GM13977 (cell line): Measurements from ENCODE around the gene CD72.

Source experiments
- DNase-seq: peaks from one replicate; pipeline ENCODE4 v3.0.0; 2012; ENCODE audit warnings: low spot score
- in situ Hi-C: fragments of 300-500 bp; cut with MboI; formaldehyde crosslinking; loops from one replicate; pipeline ENCODE4 v1.12.0; 2022; ENCODE audit warnings: low sequenced_read_pairs, low pct_unique_long_range_greater_than_20kb, mixed read lengths, inconsistent platforms; ENCODE audit not compliant: unreplicated experiment
- TF ChIP-seq, protein P1 (sequence below): IDR thresholded peaks from 2 replicates; pipeline ENCODE4 v1.5.1; 2012; ENCODE audit warnings: mild to moderate bottlenecking, control low read depth; ENCODE audit not compliant: insufficient read depth; ENCODE audit errors: extremely low read depth, missing control alignments

The CD72 gene

GRCh38 chr9:35606138-35606504, 12.1 kb downstream of the CD72 start:
- in situ Hi-C loops: no loop called here

GRCh38 chr9:35605351-35606137, 12.7 kb downstream of the CD72 start:
- peak; percentile 67 for DNase-seq
- TF ChIP-seq, protein P1, sequence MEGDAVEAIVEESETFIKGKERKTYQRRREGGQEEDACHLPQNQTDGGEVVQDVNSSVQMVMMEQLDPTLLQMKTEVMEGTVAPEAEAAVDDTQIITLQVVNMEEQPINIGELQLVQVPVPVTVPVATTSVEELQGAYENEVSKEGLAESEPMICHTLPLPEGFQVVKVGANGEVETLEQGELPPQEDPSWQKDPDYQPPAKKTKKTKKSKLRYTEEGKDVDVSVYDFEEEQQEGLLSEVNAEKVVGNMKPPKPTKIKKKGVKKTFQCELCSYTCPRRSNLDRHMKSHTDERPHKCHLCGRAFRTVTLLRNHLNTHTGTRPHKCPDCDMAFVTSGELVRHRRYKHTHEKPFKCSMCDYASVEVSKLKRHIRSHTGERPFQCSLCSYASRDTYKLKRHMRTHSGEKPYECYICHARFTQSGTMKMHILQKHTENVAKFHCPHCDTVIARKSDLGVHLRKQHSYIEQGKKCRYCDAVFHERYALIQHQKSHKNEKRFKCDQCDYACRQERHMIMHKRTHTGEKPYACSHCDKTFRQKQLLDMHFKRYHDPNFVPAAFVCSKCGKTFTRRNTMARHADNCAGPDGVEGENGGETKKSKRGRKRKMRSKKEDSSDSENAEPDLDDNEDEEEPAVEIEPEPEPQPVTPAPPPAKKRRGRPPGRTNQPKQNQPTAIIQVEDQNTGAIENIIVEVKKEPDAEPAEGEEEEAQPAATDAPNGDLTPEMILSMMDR: no peak
- in situ Hi-C loops: no loop called here

More at GRCh38 chr9:35606138-35606504, 12.1 kb downstream of the CD72 start:
- no peak for DNase-seq
- TF ChIP-seq, protein P1: no peak

DNA sequence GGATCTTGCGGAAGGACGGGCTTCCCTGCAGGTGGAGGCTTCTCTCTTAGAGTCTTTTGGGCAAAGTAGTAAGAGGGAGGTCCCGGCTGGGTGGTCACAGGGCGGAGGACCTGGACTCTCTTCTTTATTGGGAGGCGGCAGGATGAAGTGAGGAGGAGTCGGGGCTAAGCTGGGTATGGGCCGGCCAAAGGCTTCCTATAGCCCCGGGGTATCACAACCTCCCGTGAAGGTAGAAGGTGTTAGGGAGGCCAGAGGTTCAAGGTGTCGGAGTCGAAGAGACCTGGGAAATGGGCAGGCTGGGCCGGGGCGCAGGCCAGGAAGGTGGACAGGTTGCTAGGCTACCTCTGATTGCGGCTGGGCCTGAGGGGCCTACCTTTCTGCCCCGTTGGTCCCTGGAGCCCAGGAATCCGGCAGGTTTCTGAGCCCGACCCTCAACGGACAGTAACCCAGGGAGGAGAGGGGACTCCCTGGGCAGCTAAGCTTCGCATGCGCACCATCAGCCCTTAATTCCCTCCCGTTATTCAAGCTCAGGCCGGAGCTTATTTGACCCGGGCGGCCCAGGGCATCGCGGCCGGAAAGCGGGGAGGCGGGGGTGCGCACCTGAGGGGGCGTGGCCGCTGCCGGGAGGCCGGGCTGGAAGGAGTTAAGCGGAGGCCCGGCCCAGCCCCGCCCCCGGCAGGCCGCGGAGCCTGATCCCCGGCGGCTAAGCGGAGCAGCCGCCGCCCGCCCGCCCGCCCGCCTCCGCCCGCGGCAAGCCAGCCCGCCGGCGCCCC, 13.4 kb downstream of the CD72 start, which contains the start of gene TESK1:
TSS of gene TESK1 (plus strand) at position 685 of the 773 bp plus-strand sequence. CDS start 358 bp downstream, outside the sequence.
- DNase-seq: peak; percentile 96
- in situ Hi-C loops: no loop called here

DNA sequence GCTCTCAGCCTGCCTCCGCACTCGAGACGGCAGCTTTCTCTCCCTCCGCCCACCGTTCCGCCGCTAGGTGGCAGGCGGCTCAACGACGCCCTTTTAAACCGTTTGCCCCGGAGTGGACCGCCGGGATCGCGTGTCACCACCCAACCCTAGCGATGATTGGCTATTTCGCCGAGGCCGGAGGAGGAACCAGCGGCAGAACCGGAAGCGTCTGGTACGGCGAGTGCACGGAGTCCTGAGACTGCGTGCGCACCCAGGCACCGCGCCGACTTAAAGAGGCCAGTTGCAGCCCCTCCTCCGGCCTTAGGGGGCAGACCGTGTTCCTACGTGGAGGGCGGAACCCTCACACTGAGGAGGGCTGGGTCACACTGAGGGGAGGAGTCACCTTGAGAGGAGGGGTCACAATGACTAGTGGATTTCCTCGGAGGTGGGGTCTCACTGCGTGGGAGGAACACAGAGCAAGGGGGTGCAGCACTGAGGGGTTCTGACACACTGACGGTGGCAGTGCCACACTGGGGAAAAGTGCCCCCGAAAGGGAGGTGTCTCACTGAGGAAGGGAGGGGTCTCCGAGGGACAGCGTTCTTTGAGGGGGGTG, 14.1 kb downstream of the CD72 start:
- in situ Hi-C loops: no loop called here
- TF ChIP-seq, protein P1: peak; percentile 98
- DNase-seq: peak; percentile 99

More for the DNA sequence above, 13.4 kb downstream of the CD72 start, which contains the start of gene TESK1:
- TF ChIP-seq, protein P1: no peak

DNA sequence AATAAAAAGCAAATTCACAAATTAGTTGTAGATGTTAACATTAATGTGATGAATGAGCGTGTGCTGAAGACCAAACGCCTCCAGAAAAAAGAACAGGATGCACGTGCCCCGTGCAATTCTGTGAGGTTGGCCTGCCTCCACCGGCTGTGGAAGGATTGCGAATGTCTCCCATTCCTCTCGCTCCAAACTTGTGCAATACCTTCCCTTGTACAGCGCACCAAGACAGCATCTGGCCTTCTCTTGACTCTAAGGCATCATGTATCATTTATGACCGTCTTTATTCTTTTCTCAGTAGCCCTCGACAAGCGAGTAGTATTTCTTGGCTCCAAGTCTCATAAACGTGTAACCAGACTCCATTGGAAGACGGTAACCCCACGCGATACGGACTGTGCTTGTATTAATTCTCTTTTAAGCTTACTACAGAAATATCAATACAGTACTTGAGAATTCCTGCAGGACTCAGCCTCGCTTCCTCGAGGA, 14.7 kb downstream of the CD72 start:
- TF ChIP-seq, protein P1: no peak
- in situ Hi-C loops: no loop called here
- no peak for DNase-seq
